ENCODE data around the gene RALGAPA1.
"Not testable (repeated sequence)": the region's sequence is repeated elsewhere in the genome, so short reads cannot be mapped to it uniquely, and the experiment has no call there.

The RALGAPA1 gene

DNA sequence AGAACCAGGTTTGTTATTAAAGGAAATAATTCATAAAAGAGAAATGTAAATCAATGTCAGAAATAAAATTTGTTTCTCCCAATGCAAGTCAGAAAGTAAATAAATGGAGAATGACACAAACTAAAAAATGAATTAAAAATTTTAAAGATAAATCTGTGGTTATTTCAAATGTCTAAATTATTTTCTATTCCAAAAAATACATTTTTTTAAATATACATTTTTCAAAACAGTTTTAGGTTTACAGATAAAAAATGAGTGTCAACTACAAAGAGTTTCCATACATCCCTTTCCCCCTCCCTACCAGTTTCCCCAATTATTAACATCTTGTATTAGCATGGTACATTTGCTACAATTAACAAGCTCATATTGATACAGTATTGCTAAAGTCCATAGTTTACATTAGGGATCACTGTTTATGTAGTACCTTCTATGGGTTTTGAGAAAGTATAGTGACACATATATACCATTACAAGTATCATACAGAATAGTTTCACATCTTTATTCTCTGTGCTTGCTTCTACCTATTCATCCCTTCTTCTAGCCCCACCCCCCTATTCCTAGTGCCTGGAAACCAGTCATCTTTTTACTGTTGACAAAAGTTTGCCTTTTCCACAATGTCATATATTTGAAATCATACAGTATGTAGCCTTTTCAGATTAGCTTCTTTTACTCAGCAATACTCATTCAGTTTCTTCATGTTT is 104.2 kb downstream of the RALGAPA1 start:
- DNase-seq (ENCODE audit: low read depth in 2 of 3, low spot score in 2 of 3), result no peak

GRCh38 chr14:35701531-35701930 is 107.6 kb downstream of the RALGAPA1 start:
- no peak for DNase-seq (ENCODE audit: low read depth in 2 of 3, low spot score in 2 of 3)

DNA sequence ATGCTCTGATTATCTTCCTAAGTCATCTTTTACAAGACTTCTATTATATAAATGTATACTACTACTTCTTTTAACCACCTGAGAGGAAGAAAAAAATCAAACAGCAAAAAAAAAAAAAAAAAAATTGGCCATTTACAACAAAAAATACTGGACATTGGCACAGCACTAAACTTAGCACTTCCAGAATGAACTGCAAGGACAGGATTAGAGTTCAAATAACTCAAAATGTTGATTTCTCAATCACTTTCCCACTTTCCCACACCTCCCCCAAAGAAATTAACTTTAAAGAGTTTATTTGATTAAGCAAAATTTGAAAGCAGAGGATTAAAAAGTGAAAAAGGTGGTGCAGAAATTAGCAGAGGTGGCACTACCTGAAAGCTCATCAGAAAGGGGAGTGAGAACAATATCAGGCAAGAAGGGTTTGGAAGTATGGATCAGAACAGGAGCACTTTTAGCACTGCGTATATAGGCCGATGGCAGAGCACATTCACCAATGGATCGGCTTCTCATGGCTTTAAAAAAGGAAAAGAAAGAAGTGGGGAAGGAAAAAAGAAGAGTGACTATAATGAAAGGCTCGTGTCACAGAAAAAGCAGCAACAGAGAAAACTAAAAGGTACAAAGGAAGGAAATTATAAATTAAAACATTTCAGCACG is 109.2 kb downstream of the RALGAPA1 start:
- no peak for DNase-seq (ENCODE audit: low read depth in 2 of 3, low spot score in 2 of 3)

- DNase-seq (ENCODE audit: low read depth in 2 of 3, low spot score in 2 of 3), result no peak
Measured at GRCh38 chr14:35696575-35696974, 112.5 kb downstream of the RALGAPA1 start.

DNA sequence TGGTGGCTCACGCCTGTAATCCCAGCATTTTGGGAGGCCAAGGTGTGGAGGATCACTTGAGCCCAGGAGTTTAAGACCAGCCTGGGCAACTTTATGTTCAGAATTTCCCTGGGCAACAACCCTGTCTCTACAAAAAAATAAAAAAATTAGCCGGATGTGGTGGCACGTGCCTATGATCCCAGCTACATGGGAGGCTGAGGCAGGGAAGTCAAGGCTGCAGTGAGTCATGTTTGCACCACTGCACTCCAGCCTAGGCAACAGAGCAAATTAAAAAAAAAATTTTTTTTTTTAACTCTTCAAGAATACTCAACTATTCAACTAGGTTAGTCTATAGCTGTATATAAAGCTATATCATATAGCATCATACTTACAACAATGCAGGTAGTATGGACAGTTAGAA is 113.0 kb downstream of the RALGAPA1 start:
- DNase-seq (ENCODE audit: low read depth in 2 of 3, low spot score in 2 of 3), result no peak

DNA sequence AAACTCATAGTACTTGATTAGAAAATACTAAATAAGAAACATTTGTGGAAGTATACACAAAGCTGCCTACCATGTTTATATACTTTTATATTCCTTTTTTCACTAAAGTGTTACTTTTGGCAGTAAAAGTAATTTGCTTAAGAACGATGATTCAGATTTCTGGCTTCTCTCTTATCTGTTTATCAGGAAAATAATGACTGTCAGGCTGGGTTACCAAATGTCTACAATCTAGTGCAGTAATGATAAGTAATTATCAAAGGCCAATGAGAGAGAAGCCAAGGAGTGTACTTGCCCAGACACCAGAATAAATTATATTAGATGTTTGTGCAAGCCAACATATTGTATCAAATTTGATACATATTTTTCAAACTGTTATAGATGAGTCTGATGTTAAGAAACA is 113.4 kb downstream of the RALGAPA1 start:
- DNase-seq (ENCODE audit: low read depth in 2 of 3, low spot score in 2 of 3), result no peak

GRCh38 chr14:35695072-35695471 is 114.0 kb downstream of the RALGAPA1 start:
- no peak for DNase-seq (ENCODE audit: low read depth in 2 of 3, low spot score in 2 of 3)

- DNase-seq (ENCODE audit: low read depth in 2 of 3, low spot score in 2 of 3), result no peak
Measured at GRCh38 chr14:35689000-35689460, 120.1 kb downstream of the RALGAPA1 start.

GRCh38 chr14:35688126-35688826 is 120.8 kb downstream of the RALGAPA1 start:
- no peak for DNase-seq (ENCODE audit: low read depth in 2 of 3, low spot score in 2 of 3)

GRCh38 chr14:35687335-35687939 is 121.7 kb downstream of the RALGAPA1 start:
- DNase-seq (ENCODE audit: low read depth in 2 of 3, low spot score in 2 of 3), result no peak

DNA sequence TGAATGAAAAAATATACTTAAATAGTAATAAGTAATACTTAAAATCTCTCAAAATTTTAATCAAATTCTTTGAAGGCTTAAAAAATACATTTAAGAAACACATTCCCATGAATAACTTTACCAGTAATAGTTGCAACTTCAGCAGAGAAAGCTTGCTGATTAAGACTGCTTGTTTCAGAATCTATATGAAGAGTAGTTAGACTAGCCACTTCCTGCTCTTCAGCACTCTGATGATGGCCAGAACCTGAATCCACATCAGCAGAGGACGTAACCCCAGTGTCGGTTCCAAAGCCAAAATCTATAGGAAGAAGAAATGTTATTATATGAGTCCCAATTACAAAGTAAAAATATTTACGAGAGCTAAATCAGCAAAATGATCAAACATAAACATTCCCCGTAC is 125.4 kb downstream of the RALGAPA1 start:
- not testable (repeated sequence) for DNase-seq (ENCODE audit: low read depth in 2 of 3, low spot score in 2 of 3)

DNA sequence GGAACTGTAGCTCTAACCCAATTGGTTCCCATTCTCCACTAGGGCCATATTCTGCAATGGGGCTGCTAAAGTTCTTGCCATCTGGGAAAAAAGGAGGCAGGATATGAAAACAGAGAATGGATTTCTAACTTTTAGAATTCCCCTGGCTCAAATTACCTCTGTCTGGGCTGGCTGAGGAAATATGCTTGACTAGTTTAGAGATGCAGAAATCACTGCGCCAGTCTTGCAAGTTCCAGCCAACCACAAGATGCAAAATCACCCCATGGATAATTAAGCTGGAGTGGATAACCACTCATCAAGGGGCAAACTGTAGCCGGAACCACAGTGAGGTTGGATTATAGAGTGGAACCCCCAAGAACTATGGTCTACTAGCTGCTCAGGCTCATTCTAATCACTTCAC is 126.3 kb downstream of the RALGAPA1 start:
- no peak for DNase-seq (ENCODE audit: low read depth in 2 of 3, low spot score in 2 of 3)

DNA sequence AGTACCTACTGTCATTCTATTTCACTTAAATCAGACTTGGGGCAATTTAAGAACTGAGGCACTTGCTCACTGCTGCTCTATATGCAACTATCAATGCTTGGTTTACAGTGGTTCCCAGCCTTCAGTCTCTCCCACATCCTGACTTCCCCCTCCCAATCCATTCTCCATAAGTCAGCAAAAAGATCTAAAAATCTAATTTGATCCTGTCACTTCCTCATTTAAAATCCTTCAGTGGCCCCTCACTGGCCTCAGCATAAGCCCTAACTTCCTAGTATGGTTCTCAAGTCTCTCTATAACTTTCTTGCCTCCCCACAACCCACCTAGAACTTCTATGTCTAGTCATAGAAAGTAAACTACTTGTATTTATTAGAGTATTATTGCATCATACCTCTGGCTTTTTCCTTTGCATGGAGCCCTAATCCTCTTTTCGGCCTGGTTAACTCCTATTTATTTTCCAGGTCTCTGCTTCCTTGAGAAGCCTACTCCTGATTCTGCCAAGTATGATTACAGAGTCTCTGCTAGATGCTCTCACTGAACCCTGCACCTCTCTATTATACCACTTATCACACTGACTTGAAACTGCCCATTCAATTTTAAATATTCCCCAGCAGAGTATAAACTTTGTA is 130.6 kb downstream of the RALGAPA1 start:
- DNase-seq (ENCODE audit: low read depth in 2 of 3, low spot score in 2 of 3), result no peak

DNA sequence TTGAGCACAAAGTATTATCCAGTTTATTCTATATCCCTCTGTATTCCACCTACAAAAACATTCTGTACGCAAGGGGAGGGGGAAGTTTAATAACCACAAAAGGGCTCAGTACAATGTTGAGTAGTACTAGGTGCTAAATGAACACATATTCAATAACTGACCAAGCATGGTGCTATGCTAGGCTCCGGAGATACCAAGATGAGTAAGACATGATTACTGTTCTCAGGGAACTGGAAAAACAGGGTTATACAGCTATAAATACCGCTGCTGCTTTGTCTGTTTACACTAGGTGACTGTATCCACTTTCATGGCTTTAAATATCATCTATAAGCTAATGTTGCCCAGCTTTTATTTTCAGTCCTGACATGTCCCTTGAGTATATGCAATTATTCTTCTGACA is 139.3 kb downstream of the RALGAPA1 start:
- DNase-seq (ENCODE audit: low read depth in 2 of 3, low spot score in 2 of 3), result no peak

DNA sequence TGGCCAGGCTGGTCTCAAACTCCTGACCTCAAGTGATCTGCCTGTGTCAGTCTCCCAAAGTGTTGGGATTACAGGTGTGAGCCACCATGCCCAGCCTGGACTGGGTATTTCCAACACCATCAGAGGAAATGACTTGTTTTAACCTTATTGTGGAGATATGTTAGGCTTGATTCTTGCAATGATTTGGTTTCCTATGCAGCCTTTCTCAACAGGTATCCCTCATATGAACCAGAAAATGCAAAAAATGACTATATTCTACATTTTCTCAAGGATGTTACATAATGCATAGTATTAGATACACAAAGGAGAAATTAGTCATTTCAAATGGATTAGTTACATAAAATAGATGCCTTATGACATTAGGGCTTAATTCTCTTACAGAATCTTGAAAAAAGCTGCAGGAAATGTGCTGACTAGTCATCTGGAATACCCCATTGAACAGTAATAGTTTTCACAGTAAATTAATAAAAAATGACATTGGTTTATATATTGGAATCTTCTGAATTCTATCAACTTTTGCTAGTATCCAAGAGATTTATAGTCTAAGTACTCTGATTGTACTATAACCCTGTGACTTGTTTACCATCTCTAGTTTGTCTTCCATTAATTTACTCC is 142.6 kb downstream of the RALGAPA1 start:
- DNase-seq (ENCODE audit: low read depth in 2 of 3, low spot score in 2 of 3), result no peak

DNA sequence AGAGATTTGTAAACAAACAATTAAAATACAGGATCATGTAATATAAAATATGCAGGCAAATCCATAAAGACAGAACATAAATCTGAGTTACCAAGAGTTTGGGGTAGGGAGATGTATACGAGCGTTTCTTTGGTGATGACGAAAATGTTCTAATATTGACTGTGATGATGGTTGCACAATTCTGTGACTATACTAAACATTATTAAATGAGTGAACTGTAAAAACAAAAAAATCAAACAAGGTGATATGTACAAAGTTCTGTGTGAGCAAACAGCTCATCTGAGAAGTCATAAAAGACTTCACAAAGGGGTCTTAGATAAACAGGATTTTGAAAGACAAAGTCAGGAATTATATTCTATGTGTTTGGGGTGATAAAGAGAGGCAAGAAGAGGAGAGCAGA is 147.2 kb downstream of the RALGAPA1 start:
- no peak for DNase-seq (ENCODE audit: low read depth in 2 of 3, low spot score in 2 of 3)

GRCh38 chr14:35653045-35653444 is 156.1 kb downstream of the RALGAPA1 start:
- no peak for DNase-seq (ENCODE audit: low read depth in 2 of 3, low spot score in 2 of 3)

GRCh38 chr14:35643513-35643912 is 165.6 kb downstream of the RALGAPA1 start:
- DNase-seq (ENCODE audit: low read depth in 2 of 3, low spot score in 2 of 3), result no peak

DNA sequence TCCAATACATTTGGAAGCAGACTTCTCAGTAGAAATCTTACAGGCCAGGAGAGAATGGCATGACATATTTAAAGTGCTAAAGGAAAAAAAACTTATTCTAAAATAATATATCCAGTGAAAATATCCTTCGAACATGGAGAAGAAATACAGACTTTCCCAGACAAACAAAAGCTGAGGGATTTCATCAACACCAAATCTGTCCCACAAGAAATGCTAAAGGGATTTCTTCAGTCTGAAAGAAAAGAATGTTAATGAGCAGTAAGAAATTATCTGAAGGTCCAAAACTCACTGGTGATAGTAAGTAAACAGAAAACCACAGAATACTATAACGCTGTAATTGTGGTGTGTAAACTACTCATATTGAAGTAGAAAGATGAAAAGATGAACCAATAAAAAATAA is 171.2 kb downstream of the RALGAPA1 start:
- no peak for DNase-seq (ENCODE audit: low read depth in 2 of 3, low spot score in 2 of 3)

GRCh38 chr14:35637269-35637668 is 171.8 kb downstream of the RALGAPA1 start:
- DNase-seq (ENCODE audit: low read depth in 2 of 3, low spot score in 2 of 3), result no peak

GRCh38 chr14:35632676-35633075 is 176.4 kb downstream of the RALGAPA1 start:
- no peak for DNase-seq (ENCODE audit: low read depth in 2 of 3, low spot score in 2 of 3)
